PC-3 (cell line): ENCODE data around the gene LSP1. TPM values are rescaled to one million over a fixed set of nuclear protein-coding genes. Genes with fewer than 3 reads are reported as not detected.

Source experiments
- ATAC-seq: fragments of 200-7000 bp; cut with Tn5 transposase; 2 replicates; pipeline ENCODE4 v1.9.1; 2020; ENCODE audit warnings: mild to moderate bottlenecking, moderate library complexity
- BruUV-seq: library from RNA; stranded (reverse); fragments of 400-500 nt; replicated peaks from 2 replicates; lab custom pipeline; 2021; lab: Mats Ljungman, UMichigan
- CTCF ChIA-PET: fragments of 300-600 bp; sonication (Branson Sonifier 250); formaldehyde crosslinking; loops from one replicate; lab custom pipeline; 2022; ENCODE audit warnings: antibody characterized with exemption; lab: Charles Lee
- POLR2A ChIA-PET: fragments of 300-600 bp; sonication (Branson Sonifier 250); formaldehyde crosslinking; loops from one replicate; lab custom pipeline; 2022; ENCODE audit warnings: antibody characterized with exemption; ENCODE audit not compliant: unreplicated experiment; lab: Charles Lee
- DNase-seq: peaks from one replicate; pipeline ENCODE4 v3.0.0-alpha.2; 2015
- H2AFZ ChIP-seq: fragments of 300-600 bp; sonication (generic); 2 replicates; pipeline ENCODE4 v1.6.0; 2016; ENCODE audit warnings: antibody characterized with exemption, low read length
- H3F3A ChIP-seq: fragments of 300-600 bp; sonication (generic); one replicate; pipeline ENCODE4 v1.6.0; 2017; ENCODE audit warnings: antibody characterized with exemption, low read length, control low read depth, mild to moderate bottlenecking; ENCODE audit not compliant: unreplicated experiment
- H3K27ac ChIP-seq: fragments of 300-600 bp; sonication (generic); 2 replicates; pipeline ENCODE4 v1.5.1; 2016; ENCODE audit warnings: mild to moderate bottlenecking, low read length
- H3K27me3 ChIP-seq: fragments of 300-600 bp; sonication (generic); 2 replicates; pipeline ENCODE4 v1.6.1; 2016; ENCODE audit warnings: low read length, mixed read lengths
- H3K36me3 ChIP-seq: fragments of 300-600 bp; sonication (generic); 2 replicates; pipeline ENCODE4 v1.6.1; 2016; ENCODE audit warnings: low read depth, mixed run types, low read length, mixed read lengths
- H3K4me1 ChIP-seq: fragments of 300-600 bp; sonication (generic); 2 replicates; pipeline ENCODE4 v1.5.1; 2016; ENCODE audit warnings: low read length; ENCODE audit not compliant: insufficient read depth
- H3K4me2 ChIP-seq: fragments of 300-600 bp; sonication (generic); 2 replicates; pipeline ENCODE4 v1.6.0; 2016; ENCODE audit warnings: low read length
- H3K4me3 ChIP-seq: fragments of 300-600 bp; sonication (generic); 2 replicates; pipeline ENCODE4 v1.5.1; 2016; ENCODE audit warnings: mild to moderate bottlenecking, low read length, mixed read lengths
- H3K79me2 ChIP-seq: fragments of 300-600 bp; sonication (generic); 2 replicates; pipeline ENCODE4 v1.6.1; 2017; ENCODE audit warnings: low read length, mixed read lengths
- H3K9ac ChIP-seq: fragments of 300-600 bp; sonication (generic); 2 replicates; pipeline ENCODE4 v1.6.0; 2016; ENCODE audit warnings: mild to moderate bottlenecking, low read length
- H3K9me2 ChIP-seq: fragments of 300-600 bp; sonication (generic); replicated peaks from 2 replicates; pipeline ENCODE4 v1.6.1; 2016; ENCODE audit warnings: mixed run types, low read length, mixed read lengths
- H3K9me3 ChIP-seq: fragments of 300-600 bp; sonication (generic); 2 replicates; pipeline ENCODE4 v1.6.1; 2016; ENCODE audit warnings: low read length, mixed read lengths
- H4K20me1 ChIP-seq: fragments of 300-600 bp; sonication (generic); 2 replicates; pipeline ENCODE4 v1.6.1; 2016; ENCODE audit warnings: low read length, mixed read lengths
- EZH2 ChIP-seq: fragments of 300-600 bp; sonication (generic); IDR thresholded peaks from one replicate; pipeline ENCODE4 v1.6.1; 2017; ENCODE audit warnings: antibody characterized with exemption, mild to moderate bottlenecking, low read length; ENCODE audit not compliant: unreplicated experiment
- EZH2phosphoT487 ChIP-seq: fragments of 300-600 bp; sonication (generic); IDR thresholded peaks from 2 replicates; pipeline ENCODE4 v1.6.1; 2018; ENCODE audit warnings: mild to moderate bottlenecking, antibody characterized with exemption, low read length, borderline replicate concordance
- intact Hi-C: fragments of 100-400 bp; cut with micrococcal nuclease; formaldehyde crosslinking; loops from 2 replicates; pipeline ENCODE4 v1.9.0; 2023
- total RNA-seq: library from RNA; depleted of rRNA; stranded (reverse); fragments of >200 nt; gene quantifications from 2 replicates; pipeline ENCODE4 v1.2.3, GENCODE V29; 2014
- TF ChIP-seq, protein P1 (sequence below): fragments of 300-600 bp; sonication (generic); conservative IDR thresholded peaks from 2 replicates; pipeline ENCODE4 v1.5.1; 2017; ENCODE audit warnings: antibody characterized with exemption, low read depth, mild to moderate bottlenecking, low read length

LSP1 gene
- total RNA-seq, 1 experiment from 2014 or later, result not detected

DNA sequence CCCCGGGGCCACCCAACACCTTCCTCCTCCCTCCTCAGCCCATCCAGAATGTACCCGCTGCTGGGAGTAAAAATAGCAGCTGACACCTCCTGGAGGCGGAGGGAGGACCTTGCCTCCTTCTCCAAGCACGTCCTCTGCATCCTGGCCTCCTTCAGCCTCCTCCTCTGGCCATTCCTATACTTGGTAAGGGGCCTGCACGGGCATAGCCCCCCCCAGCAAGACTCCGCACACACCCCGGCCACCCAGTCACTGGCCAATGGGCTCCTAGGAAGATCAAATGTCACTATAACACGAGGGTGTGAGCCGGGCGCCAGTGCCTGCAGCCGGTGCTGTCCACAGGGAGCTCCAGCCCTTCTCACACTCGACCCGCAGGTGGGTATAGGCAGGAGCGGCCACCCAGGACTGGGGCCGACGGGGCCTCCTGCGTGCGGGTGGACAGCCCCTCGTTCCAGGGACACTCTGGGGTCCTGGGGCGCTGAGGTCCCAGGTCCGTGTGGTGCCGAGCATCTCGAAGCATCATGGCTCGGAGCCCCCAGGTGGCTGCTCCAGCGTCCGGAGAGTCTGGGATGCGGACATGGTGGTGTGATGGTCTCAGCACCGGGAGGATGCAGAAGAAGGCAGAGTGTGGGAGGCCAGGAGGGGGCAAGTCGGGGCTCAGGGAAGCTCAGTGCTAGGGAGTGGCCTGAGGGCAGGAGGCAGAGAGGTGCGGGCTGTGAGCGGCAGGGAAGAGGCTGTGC lies 66.7 kb downstream of the LSP1 start, which contains the start of gene TNNT3:
Gene TNNT3 (plus strand): TSS at position 313 of the 737 bp plus-strand sequence. CDS start 3,172 bp downstream, outside the sequence.
- no peaks in the 10 kb centered on the region for H4K20me1 ChIP-seq
- no peak within 1 kb of the TSS for H3K27ac ChIP-seq
- H3K27me3 ChIP-seq, result no peaks in the 10 kb centered on the region
- intact Hi-C loops, result no loop called here
- no peaks in the 10 kb centered on the region for H3K9me2 ChIP-seq
- no peaks in the 10 kb centered on the region for H3F3A ChIP-seq
- no peaks in the 10 kb centered on the region for H3K79me2 ChIP-seq
- TF ChIP-seq, protein P1, sequence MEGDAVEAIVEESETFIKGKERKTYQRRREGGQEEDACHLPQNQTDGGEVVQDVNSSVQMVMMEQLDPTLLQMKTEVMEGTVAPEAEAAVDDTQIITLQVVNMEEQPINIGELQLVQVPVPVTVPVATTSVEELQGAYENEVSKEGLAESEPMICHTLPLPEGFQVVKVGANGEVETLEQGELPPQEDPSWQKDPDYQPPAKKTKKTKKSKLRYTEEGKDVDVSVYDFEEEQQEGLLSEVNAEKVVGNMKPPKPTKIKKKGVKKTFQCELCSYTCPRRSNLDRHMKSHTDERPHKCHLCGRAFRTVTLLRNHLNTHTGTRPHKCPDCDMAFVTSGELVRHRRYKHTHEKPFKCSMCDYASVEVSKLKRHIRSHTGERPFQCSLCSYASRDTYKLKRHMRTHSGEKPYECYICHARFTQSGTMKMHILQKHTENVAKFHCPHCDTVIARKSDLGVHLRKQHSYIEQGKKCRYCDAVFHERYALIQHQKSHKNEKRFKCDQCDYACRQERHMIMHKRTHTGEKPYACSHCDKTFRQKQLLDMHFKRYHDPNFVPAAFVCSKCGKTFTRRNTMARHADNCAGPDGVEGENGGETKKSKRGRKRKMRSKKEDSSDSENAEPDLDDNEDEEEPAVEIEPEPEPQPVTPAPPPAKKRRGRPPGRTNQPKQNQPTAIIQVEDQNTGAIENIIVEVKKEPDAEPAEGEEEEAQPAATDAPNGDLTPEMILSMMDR, result no peak
- TF ChIP-seq EZH2 (no peak), EZH2phosphoT487 (no peak)
- H2AFZ ChIP-seq, result no peak within 1 kb of the TSS
- no peak within 1 kb of the TSS for H3K4me3 ChIP-seq
- DNase-seq (no peak), ATAC-seq (peak; percentile 38; the same call in 1 of the 2 replicates)
- BruUV-seq, result no TSS peak
- H3K4me2 ChIP-seq, result no peak within 1 kb of the TSS
- ChIA-PET POLR2A (no interaction called here), CTCF (no interaction called here)
- no peaks in the 10 kb centered on the region for H3K9me3 ChIP-seq
- H3K9ac ChIP-seq, result no peak within 1 kb of the TSS
- no peaks in the 10 kb centered on the region for H3K36me3 ChIP-seq
- H3K4me1 ChIP-seq, result no peaks in the 10 kb centered on the region

GRCh38 chr11:1920128-1920908 lies 67.4 kb downstream of the LSP1 start:
- BruUV-seq, result no TSS peak
- ChIA-PET POLR2A (no interaction called here), CTCF (no interaction called here)
- H3K4me3 ChIP-seq, result no peak overlapping the region
- no peaks in the 10 kb centered on the region for H3K27me3 ChIP-seq
- no peaks in the 10 kb centered on the region for H3K4me1 ChIP-seq
- intact Hi-C loops, result no loop called here
- no peak for ATAC-seq
- no peaks in the 10 kb centered on the region for H3K9me3 ChIP-seq
- no peaks in the 10 kb centered on the region for H3K9me2 ChIP-seq
- no peak for DNase-seq
- no peak overlapping the region for H3K4me2 ChIP-seq
- no peak overlapping the region for H3K27ac ChIP-seq
- no peaks in the 10 kb centered on the region for H3K36me3 ChIP-seq
- TF ChIP-seq, protein P1, result no peak
- TF ChIP-seq EZH2, result no peak
- no peak for TF ChIP-seq EZH2phosphoT487
- no peaks in the 10 kb centered on the region for H3F3A ChIP-seq
- H3K79me2 ChIP-seq, result no peaks in the 10 kb centered on the region
- H3K9ac ChIP-seq, result no peak overlapping the region
- no peak overlapping the region for H2AFZ ChIP-seq
- H4K20me1 ChIP-seq, result no peaks in the 10 kb centered on the region
